Neural cell (in vitro differentiated cells): ENCODE measurements around the gene AKT1S1. TPM values are rescaled to one million over a fixed set of nuclear protein-coding genes. Genes with fewer than 3 reads are reported as not detected.
A peak's percentile ranks its signal among the peaks of the same experiment; 100 is the strongest.

ENCODE experiments used
- H2AFZ ChIP-seq: fragments of 200-600, 300-800 bp; sonication (generic), shearing (Covaris generic); 2 replicates; pipeline ENCODE4 v1.6.0; 2014; ENCODE audit warnings: low read depth, mild to moderate bottlenecking, antibody characterized with exemption, low read length, moderate library complexity
- H3F3A ChIP-seq: fragments of 200-600 bp; shearing (Covaris generic); 2 replicates; pipeline ENCODE4 v1.6.1; 2016; ENCODE audit warnings: mild to moderate bottlenecking, moderate library complexity, mixed read lengths, antibody characterized with exemption, low read length; ENCODE audit not compliant: insufficient read depth, poor library complexity, severe bottlenecking
- H3K27ac ChIP-seq: fragments of 200-600, 300-800 bp; sonication (generic), shearing (Covaris generic); 2 replicates; pipeline ENCODE4 v1.5.1; 2014; ENCODE audit warnings: mild to moderate bottlenecking, low read length, moderate library complexity
- H3K27me3 ChIP-seq: fragments of 300-800, 200-600 bp; sonication (generic), shearing (Covaris generic); 2 replicates; pipeline ENCODE4 v1.6.0; 2014; ENCODE audit warnings: mild to moderate bottlenecking, low read depth, low read length, moderate library complexity; ENCODE audit not compliant: insufficient read depth
- H3K36me3 ChIP-seq: fragments of 300-800, 200-600 bp; sonication (generic), shearing (Covaris generic); 2 replicates; pipeline ENCODE4 v1.5.1; 2014; ENCODE audit warnings: mild to moderate bottlenecking, antibody characterized with exemption, low read length, moderate library complexity; ENCODE audit not compliant: insufficient read depth
- H3K4me2 ChIP-seq: fragments of 300-800, 200-600 bp; sonication (generic), shearing (Covaris generic); 2 replicates; pipeline ENCODE4 v1.6.0; 2014; ENCODE audit warnings: mild to moderate bottlenecking, low read length
- H3K4me3 ChIP-seq: fragments of 300-800, 200-600 bp; sonication (generic), shearing (Covaris generic); 2 replicates; pipeline ENCODE4 v1.5.1; 2014; ENCODE audit warnings: mild to moderate bottlenecking, low read length, moderate library complexity
- H3K79me2 ChIP-seq: fragments of 200-600 bp; shearing (Covaris generic); replicated peaks from 2 replicates; pipeline ENCODE4 v1.6.0; 2014; ENCODE audit warnings: mild to moderate bottlenecking, low read length, moderate library complexity; ENCODE audit not compliant: insufficient read depth
- H3K9ac ChIP-seq: fragments of 300-800, 200-600 bp; sonication (generic), shearing (Covaris generic); 2 replicates; pipeline ENCODE4 v1.6.1; 2016; ENCODE audit warnings: mild to moderate bottlenecking, low read length, mixed read lengths
- H3K9me2 ChIP-seq: fragments of 200-600 bp; shearing (Covaris generic); 2 replicates; pipeline ENCODE4 v1.6.1; 2016; ENCODE audit warnings: mild to moderate bottlenecking, low read length, mixed read lengths; ENCODE audit not compliant: insufficient read depth
- H3K9me3 ChIP-seq: fragments of 200-600, 300-800 bp; sonication (generic), shearing (Covaris generic); 2 replicates; pipeline ENCODE4 v1.6.1; 2016; ENCODE audit warnings: mild to moderate bottlenecking, mixed run types, low read length, moderate library complexity, mixed read lengths
- H4K20me1 ChIP-seq: fragments of 200-600 bp; shearing (Covaris generic); 2 replicates; pipeline ENCODE4 v1.6.1; 2016; ENCODE audit warnings: mild to moderate bottlenecking, mixed run types; ENCODE audit not compliant: insufficient read depth
- CTCF ChIP-seq: fragments of 450-650 bp; IDR thresholded peaks from 2 replicates; pipeline ENCODE4 v1.5.1; 2014; ENCODE audit warnings: antibody characterized with exemption, mild to moderate bottlenecking, moderate library complexity; ENCODE audit not compliant: poor library complexity, severe bottlenecking
- EP300 ChIP-seq: fragments of 450-650 bp; conservative IDR thresholded peaks from 2 replicates; pipeline ENCODE4 v1.6.1; 2014; ENCODE audit warnings: antibody characterized with exemption, mild to moderate bottlenecking, moderate library complexity; ENCODE audit not compliant: poor library complexity, severe bottlenecking
- EZH2 ChIP-seq: fragments of 200-600, 300-800 bp; shearing (Covaris generic), sonication (generic); IDR thresholded peaks from 2 replicates; pipeline ENCODE4 v1.6.1; 2014; ENCODE audit warnings: antibody characterized with exemption, low read length, borderline replicate concordance, mild to moderate bottlenecking; ENCODE audit not compliant: insufficient read depth, poor library complexity, severe bottlenecking
- MXI1 ChIP-seq: fragments of 450-650 bp; conservative IDR thresholded peaks from 2 replicates; pipeline ENCODE4 v1.6.1; 2014; ENCODE audit warnings: antibody characterized with exemption, mild to moderate bottlenecking; ENCODE audit not compliant: poor library complexity, severe bottlenecking
- POLR2AphosphoS5 ChIP-seq: IDR thresholded peaks from 2 replicates; pipeline ENCODE4 v1.6.1; 2012
- RAD21 ChIP-seq: fragments of 450-650 bp; conservative IDR thresholded peaks from 2 replicates; pipeline ENCODE4 v1.6.1; 2014; ENCODE audit warnings: antibody characterized with exemption, mild to moderate bottlenecking, moderate library complexity
- REST ChIP-seq: IDR thresholded peaks from 2 replicates; pipeline ENCODE4 v1.6.1; 2012; ENCODE audit warnings: borderline replicate concordance
- SMC3 ChIP-seq: fragments of 450-650 bp; conservative IDR thresholded peaks from 2 replicates; pipeline ENCODE4 v1.6.1; 2014; ENCODE audit warnings: antibody characterized with exemption, mild to moderate bottlenecking, moderate library complexity; ENCODE audit not compliant: poor library complexity
- TAF1 ChIP-seq: IDR thresholded peaks from 2 replicates; pipeline ENCODE4 v1.6.1; 2012; ENCODE audit warnings: low read depth
- polyA plus RNA-seq: library from polyadenylated mRNA; depleted of rRNA; stranded (reverse); fragments of >200 nt; gene quantifications from 2 replicates; pipeline ENCODE4 v1.2.3, GENCODE V29; 2014

The AKT1S1 gene
- polyA plus RNA-seq, 1 donor from 2014 or later, result 4.8 TPM

- H3K4me3 ChIP-seq, result no peak overlapping the region
- H3K9ac ChIP-seq, result no peak overlapping the region
- H3K27me3 ChIP-seq, result peaks cover 8% of the 10 kb centered on the region
- no peaks in the 10 kb centered on the region for H3F3A ChIP-seq
- no peaks in the 10 kb centered on the region for H3K9me2 ChIP-seq
- H3K36me3 ChIP-seq, result no peaks in the 10 kb centered on the region
- H3K4me2 ChIP-seq, result no peak overlapping the region
- no peaks in the 10 kb centered on the region for H4K20me1 ChIP-seq
- no peak overlapping the region for H2AFZ ChIP-seq
- H3K9me3 ChIP-seq, result no peaks in the 10 kb centered on the region
- H3K79me2 ChIP-seq, result no peaks in the 10 kb centered on the region
- no peak overlapping the region for H3K27ac ChIP-seq
- TF ChIP-seq REST, result no peak
- TF ChIP-seq EZH2, result no peak
- TF ChIP-seq MXI1, result no peak
- TF ChIP-seq EP300, result no peak
- no peak for TF ChIP-seq POLR2AphosphoS5
- TF ChIP-seq RAD21, result no peak
- TF ChIP-seq SMC3, result no peak
- no peak for TF ChIP-seq TAF1
- no peak for TF ChIP-seq CTCF
Measured at GRCh38 chr19:49891393-49891792, 14.2 kb upstream of the AKT1S1 start.

- Histone ChIP-seq H4K20me1 (no peaks in the 10 kb centered on the region), H2AFZ (no peak overlapping the region), H3K27ac (no peak overlapping the region), H3F3A (no peaks in the 10 kb centered on the region), H3K4me3 (peak overlapping the region; percentile 56), H3K36me3 (no peaks in the 10 kb centered on the region), H3K9ac (no peak overlapping the region), H3K9me3 (no peaks in the 10 kb centered on the region), H3K4me2 (no peak overlapping the region), H3K79me2 (no peaks in the 10 kb centered on the region), H3K9me2 (no peaks in the 10 kb centered on the region), H3K27me3 (peaks cover 8% of the 10 kb centered on the region)
- TF ChIP-seq TAF1 (no peak), MXI1 (no peak), EP300 (no peak), SMC3 (no peak), REST (no peak), RAD21 (no peak), CTCF (peak; percentile 26), POLR2AphosphoS5 (no peak), EZH2 (no peak)
Measured at GRCh38 chr19:49890349-49891311, 13.5 kb upstream of the AKT1S1 start.
